GM23338 (cell line): ENCODE measurements around the gene TESMIN.

Experiments used
- CREB1 ChIP-seq: fragments of 250-450 bp; sonication (Bioruptor Pico); IDR thresholded peaks from 2 replicates; pipeline ENCODE4 v1.5.0; 2020; ENCODE audit warnings: low read depth, mild to moderate bottlenecking, moderate library complexity
- EZH2 ChIP-seq: fragments of 200-600 bp; sonication (generic); IDR thresholded peaks from one replicate; pipeline ENCODE4 v1.8.0; 2017; ENCODE audit warnings: antibody characterized with exemption, mild to moderate bottlenecking, low read depth; ENCODE audit not compliant: unreplicated experiment
- EZH2phosphoT487 ChIP-seq: fragments of 200-600 bp; sonication (generic); IDR thresholded peaks from one replicate; pipeline ENCODE4 v1.8.1; 2018; ENCODE audit warnings: antibody characterized with exemption; ENCODE audit not compliant: unreplicated experiment
- JUNB ChIP-seq: IDR thresholded peaks from one replicate; pipeline ENCODE4 v1.6.1; 2016; ENCODE audit warnings: antibody characterized with exemption; ENCODE audit not compliant: unreplicated experiment
- POLR2AphosphoS5 ChIP-seq: IDR thresholded peaks from 2 replicates; pipeline ENCODE4 v1.6.1; 2016; ENCODE audit warnings: antibody characterized with exemption, low read depth
- STAT1 ChIP-seq: IDR thresholded peaks from one replicate; pipeline ENCODE4 v1.6.1; 2016; ENCODE audit warnings: antibody characterized with exemption; ENCODE audit not compliant: unreplicated experiment
- ZNF114 ChIP-seq: fragments of 250-450 bp; sonication (Bioruptor Pico); IDR thresholded peaks from 2 replicates; pipeline ENCODE4 v1.5.0; 2020; ENCODE audit warnings: mild to moderate bottlenecking, moderate library complexity
- ZNF331 ChIP-seq: fragments of 250-450 bp; sonication (Bioruptor Pico); IDR thresholded peaks from 2 replicates; pipeline ENCODE4 v1.5.0; 2020; ENCODE audit warnings: low read depth, mild to moderate bottlenecking, moderate library complexity
- TF ChIP-seq, protein P1 (sequence below), 2 experiments: fragments of 200-600 bp in 1 of 2; sonication (generic) in 1 of 2; conservative IDR thresholded peaks; 2 replicates each; pipeline versions ENCODE4 v1.5.1 to v1.6.1; 2016 to 2017; ENCODE audit warnings: antibody characterized with exemption in 2 of 2, low read depth in 2 of 2, mild to moderate bottlenecking in 2 of 2, moderate library complexity in 1 of 2
- TF ChIP-seq, protein P2 (sequence below): fragments of 250-450 bp; sonication (Bioruptor Pico); IDR thresholded peaks from 2 replicates; pipeline ENCODE4 v1.5.0; 2020; ENCODE audit warnings: mild to moderate bottlenecking, moderate library complexity
- TF ChIP-seq, protein P3 (sequence below): IDR thresholded peaks from one replicate; pipeline ENCODE4 v1.6.1; 2018; ENCODE audit warnings: antibody characterized with exemption; ENCODE audit not compliant: unreplicated experiment
- TF ChIP-seq, protein P4 (sequence below): IDR thresholded peaks from 2 replicates; pipeline ENCODE4 v1.6.1; 2016; ENCODE audit warnings: antibody characterized with exemption

DNA sequence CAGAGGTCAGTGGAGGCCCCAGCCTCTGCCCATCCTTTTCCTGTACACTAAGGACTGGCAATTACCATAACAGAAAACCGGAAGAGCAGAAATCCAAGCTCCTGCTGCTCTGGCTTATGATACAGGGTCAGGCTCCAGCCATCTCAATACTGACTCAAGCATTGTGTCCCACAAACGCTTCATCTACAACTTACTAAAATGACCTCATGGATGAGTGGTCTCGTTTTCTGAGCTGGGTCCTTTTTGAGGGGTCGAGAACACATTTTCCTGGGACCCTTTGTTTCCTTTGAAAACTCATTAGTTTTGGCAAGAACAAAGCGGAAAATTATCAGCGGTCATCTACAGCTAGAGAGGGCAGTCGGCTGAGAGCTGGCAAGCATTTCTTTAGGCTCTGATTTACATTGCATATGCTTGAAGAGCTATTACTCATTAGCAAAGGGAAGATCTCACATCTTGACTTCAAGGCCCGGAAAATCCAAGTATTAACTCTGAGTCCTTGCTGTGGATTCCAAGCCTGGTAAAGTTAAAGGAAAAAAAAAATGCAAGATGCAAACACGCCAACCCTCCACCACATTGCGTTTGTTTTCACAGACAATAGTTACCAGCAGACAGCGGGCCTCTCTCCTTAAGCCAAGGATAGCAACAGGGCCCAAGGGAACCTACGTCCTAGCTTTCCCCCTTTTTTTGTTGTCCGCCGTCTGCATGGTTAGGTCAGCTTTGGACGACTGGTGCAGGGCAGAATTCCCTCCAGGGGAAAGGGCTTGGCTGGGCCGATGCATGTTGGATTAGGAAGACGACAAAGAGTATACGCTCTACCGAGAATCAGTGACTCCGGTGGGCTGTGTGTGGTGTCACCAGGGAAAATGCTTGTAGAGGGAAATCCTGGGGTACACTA lies 1.8 kb downstream of the TESMIN start:
- TF ChIP-seq, protein P1, sequence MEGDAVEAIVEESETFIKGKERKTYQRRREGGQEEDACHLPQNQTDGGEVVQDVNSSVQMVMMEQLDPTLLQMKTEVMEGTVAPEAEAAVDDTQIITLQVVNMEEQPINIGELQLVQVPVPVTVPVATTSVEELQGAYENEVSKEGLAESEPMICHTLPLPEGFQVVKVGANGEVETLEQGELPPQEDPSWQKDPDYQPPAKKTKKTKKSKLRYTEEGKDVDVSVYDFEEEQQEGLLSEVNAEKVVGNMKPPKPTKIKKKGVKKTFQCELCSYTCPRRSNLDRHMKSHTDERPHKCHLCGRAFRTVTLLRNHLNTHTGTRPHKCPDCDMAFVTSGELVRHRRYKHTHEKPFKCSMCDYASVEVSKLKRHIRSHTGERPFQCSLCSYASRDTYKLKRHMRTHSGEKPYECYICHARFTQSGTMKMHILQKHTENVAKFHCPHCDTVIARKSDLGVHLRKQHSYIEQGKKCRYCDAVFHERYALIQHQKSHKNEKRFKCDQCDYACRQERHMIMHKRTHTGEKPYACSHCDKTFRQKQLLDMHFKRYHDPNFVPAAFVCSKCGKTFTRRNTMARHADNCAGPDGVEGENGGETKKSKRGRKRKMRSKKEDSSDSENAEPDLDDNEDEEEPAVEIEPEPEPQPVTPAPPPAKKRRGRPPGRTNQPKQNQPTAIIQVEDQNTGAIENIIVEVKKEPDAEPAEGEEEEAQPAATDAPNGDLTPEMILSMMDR (conservative IDR thresholded peaks at IDR 0.05; ENCODE audit: low read depth in 2 of 2), result no peak
- TF ChIP-seq EZH2phosphoT487 (no peak), CREB1 (CRISPR knock-in tag) (no peak), POLR2AphosphoS5 (peak; percentile 34; the same call in 1 of the 2 replicates), EZH2 (no peak), JUNB (no peak), ZNF331 (no peak), STAT1 (no peak), ZNF114 (no peak)
- TF ChIP-seq, protein P2, sequence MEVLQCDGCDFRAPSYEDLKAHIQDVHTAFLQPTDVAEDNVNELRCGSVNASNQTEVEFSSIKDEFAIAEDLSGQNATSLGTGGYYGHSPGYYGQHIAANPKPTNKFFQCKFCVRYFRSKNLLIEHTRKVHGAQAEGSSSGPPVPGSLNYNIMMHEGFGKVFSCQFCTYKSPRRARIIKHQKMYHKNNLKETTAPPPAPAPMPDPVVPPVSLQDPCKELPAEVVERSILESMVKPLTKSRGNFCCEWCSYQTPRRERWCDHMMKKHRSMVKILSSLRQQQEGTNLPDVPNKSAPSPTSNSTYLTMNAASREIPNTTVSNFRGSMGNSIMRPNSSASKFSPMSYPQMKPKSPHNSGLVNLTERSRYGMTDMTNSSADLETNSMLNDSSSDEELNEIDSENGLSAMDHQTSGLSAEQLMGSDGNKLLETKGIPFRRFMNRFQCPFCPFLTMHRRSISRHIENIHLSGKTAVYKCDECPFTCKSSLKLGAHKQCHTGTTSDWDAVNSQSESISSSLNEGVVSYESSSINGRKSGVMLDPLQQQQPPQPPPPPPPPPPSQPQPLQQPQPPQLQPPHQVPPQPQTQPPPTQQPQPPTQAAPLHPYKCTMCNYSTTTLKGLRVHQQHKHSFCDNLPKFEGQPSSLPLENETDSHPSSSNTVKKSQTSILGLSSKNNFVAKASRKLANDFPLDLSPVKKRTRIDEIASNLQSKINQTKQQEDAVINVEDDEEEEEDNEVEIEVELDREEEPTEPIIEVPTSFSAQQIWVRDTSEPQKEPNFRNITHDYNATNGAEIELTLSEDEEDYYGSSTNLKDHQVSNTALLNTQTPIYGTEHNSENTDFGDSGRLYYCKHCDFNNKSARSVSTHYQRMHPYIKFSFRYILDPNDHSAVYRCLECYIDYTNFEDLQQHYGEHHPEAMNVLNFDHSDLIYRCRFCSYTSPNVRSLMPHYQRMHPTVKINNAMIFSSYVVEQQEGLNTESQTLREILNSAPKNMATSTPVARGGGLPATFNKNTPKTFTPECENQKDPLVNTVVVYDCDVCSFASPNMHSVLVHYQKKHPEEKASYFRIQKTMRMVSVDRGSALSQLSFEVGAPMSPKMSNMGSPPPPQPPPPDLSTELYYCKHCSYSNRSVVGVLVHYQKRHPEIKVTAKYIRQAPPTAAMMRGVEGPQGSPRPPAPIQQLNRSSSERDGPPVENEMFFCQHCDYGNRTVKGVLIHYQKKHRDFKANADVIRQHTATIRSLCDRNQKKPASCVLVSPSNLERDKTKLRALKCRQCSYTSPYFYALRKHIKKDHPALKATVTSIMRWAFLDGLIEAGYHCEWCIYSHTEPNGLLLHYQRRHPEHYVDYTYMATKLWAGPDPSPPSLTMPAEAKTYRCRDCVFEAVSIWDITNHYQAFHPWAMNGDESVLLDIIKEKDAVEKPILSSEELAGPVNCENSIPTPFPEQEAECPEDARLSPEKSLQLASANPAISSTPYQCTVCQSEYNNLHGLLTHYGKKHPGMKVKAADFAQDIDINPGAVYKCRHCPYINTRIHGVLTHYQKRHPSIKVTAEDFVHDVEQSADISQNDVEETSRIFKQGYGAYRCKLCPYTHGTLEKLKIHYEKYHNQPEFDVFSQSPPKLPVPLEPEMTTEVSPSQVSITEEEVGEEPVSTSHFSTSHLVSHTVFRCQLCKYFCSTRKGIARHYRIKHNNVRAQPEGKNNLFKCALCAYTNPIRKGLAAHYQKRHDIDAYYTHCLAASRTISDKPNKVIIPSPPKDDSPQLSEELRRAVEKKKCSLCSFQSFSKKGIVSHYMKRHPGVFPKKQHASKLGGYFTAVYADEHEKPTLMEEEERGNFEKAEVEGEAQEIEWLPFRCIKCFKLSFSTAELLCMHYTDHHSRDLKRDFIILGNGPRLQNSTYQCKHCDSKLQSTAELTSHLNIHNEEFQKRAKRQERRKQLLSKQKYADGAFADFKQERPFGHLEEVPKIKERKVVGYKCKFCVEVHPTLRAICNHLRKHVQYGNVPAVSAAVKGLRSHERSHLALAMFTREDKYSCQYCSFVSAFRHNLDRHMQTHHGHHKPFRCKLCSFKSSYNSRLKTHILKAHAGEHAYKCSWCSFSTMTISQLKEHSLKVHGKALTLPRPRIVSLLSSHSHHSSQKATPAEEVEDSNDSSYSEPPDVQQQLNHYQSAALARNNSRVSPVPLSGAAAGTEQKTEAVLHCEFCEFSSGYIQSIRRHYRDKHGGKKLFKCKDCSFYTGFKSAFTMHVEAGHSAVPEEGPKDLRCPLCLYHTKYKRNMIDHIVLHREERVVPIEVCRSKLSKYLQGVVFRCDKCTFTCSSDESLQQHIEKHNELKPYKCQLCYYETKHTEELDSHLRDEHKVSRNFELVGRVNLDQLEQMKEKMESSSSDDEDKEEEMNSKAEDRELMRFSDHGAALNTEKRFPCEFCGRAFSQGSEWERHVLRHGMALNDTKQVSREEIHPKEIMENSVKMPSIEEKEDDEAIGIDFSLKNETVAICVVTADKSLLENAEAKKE (CRISPR knock-in tag), result no peak
- TF ChIP-seq, protein P3, sequence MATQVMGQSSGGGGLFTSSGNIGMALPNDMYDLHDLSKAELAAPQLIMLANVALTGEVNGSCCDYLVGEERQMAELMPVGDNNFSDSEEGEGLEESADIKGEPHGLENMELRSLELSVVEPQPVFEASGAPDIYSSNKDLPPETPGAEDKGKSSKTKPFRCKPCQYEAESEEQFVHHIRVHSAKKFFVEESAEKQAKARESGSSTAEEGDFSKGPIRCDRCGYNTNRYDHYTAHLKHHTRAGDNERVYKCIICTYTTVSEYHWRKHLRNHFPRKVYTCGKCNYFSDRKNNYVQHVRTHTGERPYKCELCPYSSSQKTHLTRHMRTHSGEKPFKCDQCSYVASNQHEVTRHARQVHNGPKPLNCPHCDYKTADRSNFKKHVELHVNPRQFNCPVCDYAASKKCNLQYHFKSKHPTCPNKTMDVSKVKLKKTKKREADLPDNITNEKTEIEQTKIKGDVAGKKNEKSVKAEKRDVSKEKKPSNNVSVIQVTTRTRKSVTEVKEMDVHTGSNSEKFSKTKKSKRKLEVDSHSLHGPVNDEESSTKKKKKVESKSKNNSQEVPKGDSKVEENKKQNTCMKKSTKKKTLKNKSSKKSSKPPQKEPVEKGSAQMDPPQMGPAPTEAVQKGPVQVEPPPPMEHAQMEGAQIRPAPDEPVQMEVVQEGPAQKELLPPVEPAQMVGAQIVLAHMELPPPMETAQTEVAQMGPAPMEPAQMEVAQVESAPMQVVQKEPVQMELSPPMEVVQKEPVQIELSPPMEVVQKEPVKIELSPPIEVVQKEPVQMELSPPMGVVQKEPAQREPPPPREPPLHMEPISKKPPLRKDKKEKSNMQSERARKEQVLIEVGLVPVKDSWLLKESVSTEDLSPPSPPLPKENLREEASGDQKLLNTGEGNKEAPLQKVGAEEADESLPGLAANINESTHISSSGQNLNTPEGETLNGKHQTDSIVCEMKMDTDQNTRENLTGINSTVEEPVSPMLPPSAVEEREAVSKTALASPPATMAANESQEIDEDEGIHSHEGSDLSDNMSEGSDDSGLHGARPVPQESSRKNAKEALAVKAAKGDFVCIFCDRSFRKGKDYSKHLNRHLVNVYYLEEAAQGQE, result no peak
- TF ChIP-seq, protein P4, sequence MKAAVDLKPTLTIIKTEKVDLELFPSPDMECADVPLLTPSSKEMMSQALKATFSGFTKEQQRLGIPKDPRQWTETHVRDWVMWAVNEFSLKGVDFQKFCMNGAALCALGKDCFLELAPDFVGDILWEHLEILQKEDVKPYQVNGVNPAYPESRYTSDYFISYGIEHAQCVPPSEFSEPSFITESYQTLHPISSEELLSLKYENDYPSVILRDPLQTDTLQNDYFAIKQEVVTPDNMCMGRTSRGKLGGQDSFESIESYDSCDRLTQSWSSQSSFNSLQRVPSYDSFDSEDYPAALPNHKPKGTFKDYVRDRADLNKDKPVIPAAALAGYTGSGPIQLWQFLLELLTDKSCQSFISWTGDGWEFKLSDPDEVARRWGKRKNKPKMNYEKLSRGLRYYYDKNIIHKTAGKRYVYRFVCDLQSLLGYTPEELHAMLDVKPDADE, result peak; percentile 48; the same call in 1 of the 2 replicates
